Activated CD4-positive, alpha-beta T cell treated with anti-CD3 and anti-CD28 coated beads, Interleukin-10, Interleukin-2, amounts not matched to agents 100 ng/mL and 50 ng/mL, durations not matched to agents 16 hours and 8 hours (primary cell): ENCODE measurements around the gene CMSS1.
A peak's percentile ranks its signal among the peaks of the same experiment; 100 is the strongest.

Source experiments
- DNase-seq: peaks from one replicate; pipeline ENCODE4 v3.0.0-alpha.2; 2020

Gene CMSS1

DNA sequence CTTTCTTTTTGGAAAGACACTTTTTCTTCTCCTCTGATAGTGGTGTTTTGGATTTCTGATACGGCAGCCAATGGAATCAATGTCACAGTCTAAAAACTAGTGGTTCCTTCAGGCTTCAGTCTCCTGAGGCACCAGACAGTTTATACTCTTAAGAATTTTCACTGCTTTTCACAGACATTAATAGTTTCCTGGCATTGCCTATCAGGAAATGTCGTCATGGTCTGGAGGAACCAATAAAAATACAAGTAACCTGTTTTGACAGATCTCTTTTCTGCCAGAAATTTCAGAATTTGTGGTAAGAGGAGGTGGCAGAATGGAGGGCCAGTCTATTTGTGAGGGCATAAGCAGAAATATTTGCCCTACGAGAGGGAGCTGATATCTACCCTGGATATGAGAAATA is 251.8 kb downstream of the CMSS1 start:
- no peak for DNase-seq

DNA sequence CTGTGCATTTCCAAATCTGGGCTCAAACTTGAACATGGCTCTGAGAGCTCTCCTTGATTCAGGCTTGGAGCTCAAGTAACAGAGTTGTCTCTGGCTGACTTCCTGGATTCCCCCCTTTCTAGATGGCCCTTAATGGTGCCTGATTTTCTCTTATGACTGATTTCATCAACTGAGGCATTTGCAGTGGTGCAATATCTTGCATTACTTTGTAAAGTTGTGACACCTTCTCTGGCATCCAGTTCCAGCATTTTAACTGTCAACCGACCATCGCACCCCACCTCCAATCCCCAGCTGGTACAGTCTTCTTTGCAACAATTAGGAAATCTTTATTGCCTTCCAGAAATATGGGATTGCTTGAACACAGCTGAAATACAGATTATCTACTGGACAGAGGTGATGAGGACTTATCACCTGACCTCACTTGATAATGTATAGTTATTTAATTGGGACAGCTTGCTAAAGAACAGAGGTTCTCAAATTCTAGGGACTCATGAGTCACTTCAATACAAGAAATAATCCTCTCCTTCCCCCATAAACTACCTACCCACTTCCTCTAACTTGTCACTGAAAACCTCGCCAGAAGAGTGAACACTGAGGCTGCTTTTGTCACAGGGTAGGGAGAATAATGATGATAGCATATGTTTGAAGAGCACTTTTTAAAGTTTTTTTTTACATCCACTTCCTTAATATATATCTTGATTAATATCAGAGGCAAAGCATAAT is 254.8 kb downstream of the CMSS1 start:
- DNase-seq, result peak; percentile 63

DNA sequence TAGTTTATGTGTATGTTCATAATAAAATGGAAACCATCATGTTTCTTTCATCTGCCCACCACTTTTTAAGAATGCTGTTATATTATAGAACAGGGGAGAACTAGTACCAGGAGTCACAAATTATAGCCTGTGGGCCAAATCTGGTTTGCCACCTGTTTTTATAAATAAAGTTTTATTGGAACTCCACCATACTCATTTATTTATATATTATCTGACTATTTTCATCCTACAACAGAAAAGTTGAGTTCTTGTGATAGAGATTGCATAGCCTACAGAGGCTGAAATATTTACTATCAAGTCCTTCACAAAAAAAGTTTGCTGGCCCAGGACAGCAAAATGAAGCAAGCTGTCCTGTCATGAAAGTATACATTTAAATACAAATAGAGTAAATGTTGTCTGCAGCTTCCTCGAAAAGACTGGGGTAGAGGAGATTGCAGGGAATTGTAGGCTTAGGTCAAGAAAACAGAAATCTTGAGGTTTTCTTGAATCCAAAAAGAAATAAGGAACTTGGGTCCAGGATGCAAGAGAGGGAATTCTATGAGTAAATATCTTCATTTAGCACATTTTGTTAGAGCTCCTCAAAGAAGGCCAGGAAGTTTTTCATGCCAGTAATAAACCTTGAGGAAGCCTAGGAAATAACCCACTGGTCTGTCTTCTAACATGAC is 255.5 kb downstream of the CMSS1 start:
- no peak for DNase-seq

DNA sequence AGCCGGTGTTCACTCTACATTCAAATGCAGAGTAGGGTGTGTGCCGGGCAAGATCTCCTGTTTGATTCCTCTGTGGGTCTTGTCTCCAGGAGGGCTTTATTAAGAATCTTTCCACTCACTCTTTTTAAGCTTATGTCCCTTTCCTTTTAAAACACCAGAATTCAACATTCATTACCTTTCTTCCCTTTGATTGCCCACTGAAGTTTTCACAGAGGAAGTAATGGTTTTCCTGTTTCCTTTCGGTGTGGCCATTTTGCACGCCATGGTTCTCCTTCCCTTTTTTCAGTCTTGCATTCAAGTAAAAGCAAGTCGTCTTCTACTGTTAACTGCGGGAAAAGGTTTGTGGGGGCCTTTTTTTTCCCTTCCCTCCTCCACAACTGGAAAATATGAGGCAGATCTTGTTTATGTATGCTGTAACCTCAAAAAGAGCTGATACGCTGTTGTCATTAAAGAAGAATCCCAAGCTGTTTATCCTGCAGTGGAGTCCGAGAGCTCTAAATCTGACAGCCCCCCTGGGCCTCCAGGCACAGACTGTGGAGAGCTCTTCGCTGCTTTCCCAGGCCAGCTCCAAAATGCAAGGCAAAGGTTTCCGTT is 256.1 kb downstream of the CMSS1 start:
- peak; percentile 56 for DNase-seq

DNA sequence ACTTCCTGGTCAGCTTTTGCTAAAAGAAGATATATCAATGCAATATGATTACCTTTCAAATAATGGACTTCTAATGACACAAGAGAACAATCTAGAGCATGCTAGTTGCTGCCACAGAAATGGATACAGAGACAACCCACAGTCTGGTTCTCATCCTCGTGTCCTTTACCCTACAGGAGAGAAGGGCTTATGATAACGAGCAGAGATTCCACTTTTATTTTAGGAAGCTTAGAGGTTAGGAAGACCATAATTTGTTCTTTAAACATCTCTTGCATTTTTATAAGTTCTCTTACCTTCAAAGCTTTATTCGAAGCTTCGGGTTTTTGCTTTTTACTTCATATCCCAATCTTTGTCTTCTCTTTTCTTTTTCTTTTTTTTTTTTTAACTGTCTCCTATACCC is 257.5 kb downstream of the CMSS1 start:
- no peak for DNase-seq

GRCh38 chr3:100075851-100076730 is 258.4 kb downstream of the CMSS1 start:
- no peak for DNase-seq

DNA sequence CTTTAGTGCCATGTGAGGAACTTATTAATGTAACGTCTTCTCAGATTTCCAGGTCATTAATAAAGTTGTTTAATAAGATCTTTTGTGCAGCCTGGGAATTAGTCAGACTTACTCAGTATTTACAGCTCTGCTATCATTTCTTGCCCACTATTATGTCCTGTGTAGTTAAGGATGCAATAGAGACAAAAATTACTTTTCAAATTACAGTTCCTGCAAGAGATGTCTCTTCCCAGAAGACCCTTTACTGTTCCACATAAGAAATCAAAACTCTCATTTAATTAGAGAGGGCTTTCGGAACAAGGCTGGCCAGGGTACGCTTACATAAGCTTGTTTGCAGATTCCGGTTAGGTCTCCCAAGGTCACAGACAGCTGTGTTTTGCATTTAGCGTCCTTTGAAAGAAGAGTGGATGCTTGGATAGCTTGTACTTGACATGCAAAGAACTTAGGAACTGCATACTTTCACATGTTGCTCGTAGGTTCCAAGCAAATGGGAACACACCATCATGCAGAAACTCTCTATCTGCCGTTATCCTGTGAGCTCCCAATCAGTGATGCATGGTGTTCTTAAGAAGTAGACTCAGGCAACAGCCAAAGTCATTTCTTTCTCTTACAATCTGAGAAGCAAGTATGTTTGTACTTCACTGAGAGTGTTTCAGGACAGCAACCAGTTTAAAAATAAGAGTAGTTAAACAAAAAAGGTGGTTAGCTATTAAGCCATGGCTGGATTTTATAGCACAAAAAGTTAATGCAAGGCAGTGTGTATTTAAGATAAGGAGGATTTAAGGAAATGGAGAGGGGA is 259.3 kb downstream of the CMSS1 start:
- DNase-seq, result no peak

DNA sequence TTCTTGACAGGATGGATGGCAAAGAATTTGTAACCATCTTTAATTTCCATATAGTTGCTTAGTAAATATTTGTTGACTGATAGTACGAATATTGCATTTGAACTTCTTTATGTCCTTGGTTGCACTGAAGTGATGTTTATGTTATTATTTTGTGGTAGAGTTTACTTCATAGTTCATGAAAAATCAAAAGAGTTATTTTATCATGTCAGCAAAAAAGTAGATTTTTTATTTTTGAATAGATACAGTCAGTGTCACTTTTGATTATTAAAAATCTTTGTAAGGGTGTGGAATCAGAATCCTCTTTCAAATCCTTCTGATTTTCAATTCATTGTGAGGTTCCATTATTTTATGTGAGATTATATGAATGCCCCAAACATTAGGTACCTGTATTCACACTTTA is 261.7 kb downstream of the CMSS1 start:
- no peak for DNase-seq

DNA sequence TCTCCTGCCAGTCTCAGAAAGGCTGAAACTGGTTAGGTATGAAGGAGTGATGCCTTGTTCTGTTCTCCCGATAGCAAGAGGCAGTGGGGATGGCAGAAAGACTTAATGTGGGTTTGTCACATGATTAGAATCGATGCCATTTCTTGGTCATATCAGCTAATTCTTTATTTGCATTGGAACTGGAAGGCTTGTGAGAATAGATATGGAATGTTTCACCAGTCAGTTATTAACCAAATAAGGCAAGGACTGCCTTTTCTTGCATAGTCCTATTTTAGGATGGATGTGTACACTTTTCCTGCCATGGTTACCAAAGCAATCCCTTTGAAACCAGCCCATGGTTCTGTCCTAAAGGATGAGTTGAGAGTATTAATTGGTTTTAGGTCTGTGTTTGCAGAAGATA is 262.9 kb downstream of the CMSS1 start:
- no peak for DNase-seq

GRCh38 chr3:100081311-100081710 is 263.6 kb downstream of the CMSS1 start:
- no peak for DNase-seq

GRCh38 chr3:100081986-100082692 is 264.5 kb downstream of the CMSS1 start:
- no peak for DNase-seq

DNA sequence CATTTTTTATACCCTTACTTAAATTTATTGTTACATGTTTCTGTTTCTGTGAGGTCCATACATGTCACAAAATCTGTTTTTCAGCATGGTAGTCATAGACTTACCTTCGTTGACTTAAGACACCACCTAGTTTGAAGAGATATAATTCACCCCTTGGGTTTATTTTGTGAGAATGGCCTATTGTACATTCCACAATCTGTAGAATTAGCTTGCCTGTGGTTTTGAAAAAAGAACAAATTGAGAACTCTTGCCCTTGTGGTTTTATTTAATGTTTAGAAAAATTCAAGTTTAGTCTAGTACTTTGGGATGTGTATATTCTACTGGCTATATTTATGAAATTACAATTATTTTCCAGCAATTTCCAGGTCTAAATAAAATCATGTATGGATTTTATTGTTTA is 265.1 kb downstream of the CMSS1 start:
- DNase-seq, result no peak

DNA sequence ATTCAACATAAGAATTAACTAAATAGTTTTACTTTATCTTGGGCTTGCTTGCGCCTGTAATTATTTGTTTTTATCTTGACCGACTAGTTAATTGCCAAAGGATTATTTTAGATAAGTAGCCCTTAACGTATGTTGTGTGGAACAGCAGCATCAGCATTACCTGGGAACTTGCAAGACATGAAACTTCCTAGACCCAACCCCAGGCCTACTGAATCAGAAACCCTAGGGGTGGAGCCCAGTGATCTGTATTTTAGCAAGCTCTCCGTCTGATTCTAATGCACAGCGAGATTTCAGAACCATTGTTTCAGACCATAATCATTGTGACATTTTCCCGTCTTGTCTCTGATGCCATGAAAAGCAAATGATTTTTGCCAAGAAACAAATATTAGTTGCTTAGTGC is 265.5 kb downstream of the CMSS1 start:
- peak; percentile 15 for DNase-seq

GRCh38 chr3:100084100-100084806 is 266.6 kb downstream of the CMSS1 start:
- no peak for DNase-seq

- no peak for DNase-seq
These were observed 268.7 kb downstream of the CMSS1 start for GRCh38 chr3:100086401-100086800.

DNA sequence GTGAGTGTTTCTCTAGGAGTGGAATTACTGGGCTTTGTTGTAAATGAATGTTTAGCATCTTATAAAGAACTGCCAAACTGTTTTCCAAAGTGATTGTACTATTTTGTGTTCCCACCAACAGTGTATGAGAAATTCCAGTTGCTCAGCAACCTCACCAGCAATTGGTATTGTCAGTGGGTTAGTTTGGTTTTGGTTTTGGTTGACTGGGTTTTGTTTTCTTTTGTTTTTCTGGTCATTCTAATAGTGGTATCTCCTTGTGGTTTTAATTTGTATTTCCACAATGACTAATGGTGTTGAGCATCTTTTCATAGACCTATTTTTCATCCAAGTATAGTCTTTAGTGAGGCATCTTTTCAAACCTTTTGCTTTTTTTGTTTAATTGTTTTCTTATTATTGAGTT is 269.5 kb downstream of the CMSS1 start:
- peak; percentile 82 for DNase-seq

- peak; percentile 14 for DNase-seq
These were observed 271.2 kb downstream of the CMSS1 start for GRCh38 chr3:100088735-100089368.

- DNase-seq, result peak; percentile 69
These were observed 272.4 kb downstream of the CMSS1 start for GRCh38 chr3:100089812-100090668.

DNA sequence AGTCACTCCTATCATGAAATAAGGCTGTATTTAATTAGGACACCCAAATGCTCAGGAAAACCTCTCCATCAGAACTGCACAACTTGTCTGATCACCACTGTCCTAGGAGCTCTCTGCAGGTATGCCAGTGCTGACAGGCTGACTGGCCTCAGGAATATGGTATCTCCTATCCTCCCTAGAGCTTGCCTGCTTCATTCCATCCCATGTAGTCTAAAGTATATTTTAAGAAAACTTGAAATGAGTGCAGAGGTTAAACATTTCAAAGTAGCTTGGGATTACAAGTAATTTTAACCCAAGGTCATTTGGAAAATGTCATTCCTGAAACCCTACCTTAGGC is 273.0 kb downstream of the CMSS1 start:
- DNase-seq, result no peak

- DNase-seq, result no peak
These were observed 276.2 kb downstream of the CMSS1 start for GRCh38 chr3:100093831-100094230.
